ENCODE results near the gene VPS13C.

Gene VPS13C

GRCh38 chr15:62060896-62061280, 641 bp upstream of the VPS13C start:
- Histone ChIP-seq H3K4me2 (peak overlapping the region; percentile 67), H3K27ac (peak overlapping the region; percentile 77), H3K79me2 (ENCODE audit: insufficient read depth, low read depth) (peaks cover 29% of the 10 kb centered on the region), H3K4me3 (IDR thresholded peaks at IDR 0.05; ENCODE audit: insufficient read depth, low read depth, low read length) (no peak overlapping the region), H4K20me1 (ENCODE audit: insufficient read depth) (no peaks in the 10 kb centered on the region), H3K27me3 (ENCODE audit: insufficient read depth, low read depth) (no peaks in the 10 kb centered on the region; the same call in 1 of the 2 replicates), H2AFZ (ENCODE audit: low read depth) (peak overlapping the region; percentile 92), H3K9ac (peak overlapping the region; percentile 77), H3K36me3 (ENCODE audit: insufficient read depth) (no peaks in the 10 kb centered on the region), H3K4me1 (ENCODE audit: low read depth, poor library complexity, severe bottlenecking) (peaks cover 21% of the 10 kb centered on the region)
- no peak for TF ChIP-seq CTCF (conservative IDR thresholded peaks at IDR 0.05; ENCODE audit: low read depth, low read length)

- Histone ChIP-seq H3K79me2 (ENCODE audit: insufficient read depth, low read depth) (peaks cover 35% of the 10 kb centered on the region), H3K36me3 (ENCODE audit: insufficient read depth) (no peaks in the 10 kb centered on the region), H3K27me3 (ENCODE audit: insufficient read depth, low read depth) (no peaks in the 10 kb centered on the region; the same call in 1 of the 2 replicates), H3K4me2 (peak overlapping the region; percentile 92), H3K4me1 (ENCODE audit: low read depth, poor library complexity, severe bottlenecking) (peaks cover 21% of the 10 kb centered on the region), H3K4me3 (IDR thresholded peaks at IDR 0.05; ENCODE audit: insufficient read depth, low read depth, low read length) (no peak overlapping the region), H2AFZ (ENCODE audit: low read depth) (peak overlapping the region; percentile 92), H4K20me1 (ENCODE audit: insufficient read depth) (no peaks in the 10 kb centered on the region), H3K27ac (peak overlapping the region; percentile 77), H3K9ac (peak overlapping the region; percentile 77)
- TF ChIP-seq CTCF (conservative IDR thresholded peaks at IDR 0.05; ENCODE audit: low read depth, low read length), result no peak
Measured at GRCh38 chr15:62059816-62060112, 483 bp downstream of the VPS13C start.

GRCh38 chr15:62059108-62059815, 985 bp downstream of the VPS13C start:
- Histone ChIP-seq H3K4me3 (IDR thresholded peaks at IDR 0.05; ENCODE audit: insufficient read depth, low read depth, low read length) (no peak overlapping the region), H3K9ac (peak overlapping the region; percentile 77), H4K20me1 (ENCODE audit: insufficient read depth) (no peaks in the 10 kb centered on the region), H3K79me2 (ENCODE audit: insufficient read depth, low read depth) (peaks cover 40% of the 10 kb centered on the region), H2AFZ (ENCODE audit: low read depth) (peak overlapping the region; percentile 92), H3K4me2 (peak overlapping the region; percentile 92), H3K27ac (peak overlapping the region; percentile 77), H3K36me3 (ENCODE audit: insufficient read depth) (no peaks in the 10 kb centered on the region), H3K4me1 (ENCODE audit: low read depth, poor library complexity, severe bottlenecking) (peaks cover 21% of the 10 kb centered on the region), H3K27me3 (ENCODE audit: insufficient read depth, low read depth) (no peaks in the 10 kb centered on the region; the same call in 1 of the 2 replicates)
- no peak for TF ChIP-seq CTCF (conservative IDR thresholded peaks at IDR 0.05; ENCODE audit: low read depth, low read length)

GRCh38 chr15:62058327-62059028, 1.8 kb downstream of the VPS13C start:
- Histone ChIP-seq H3K4me3 (IDR thresholded peaks at IDR 0.05; ENCODE audit: insufficient read depth, low read depth, low read length) (no peak overlapping the region), H3K4me1 (ENCODE audit: low read depth, poor library complexity, severe bottlenecking) (peaks cover 21% of the 10 kb centered on the region), H3K27me3 (ENCODE audit: insufficient read depth, low read depth) (no peaks in the 10 kb centered on the region; the same call in 1 of the 2 replicates), H3K4me2 (peak overlapping the region; percentile 92), H3K36me3 (ENCODE audit: insufficient read depth) (no peaks in the 10 kb centered on the region), H2AFZ (ENCODE audit: low read depth) (no peak overlapping the region), H3K27ac (no peak overlapping the region), H3K79me2 (ENCODE audit: insufficient read depth, low read depth) (peaks cover 46% of the 10 kb centered on the region), H4K20me1 (ENCODE audit: insufficient read depth) (no peaks in the 10 kb centered on the region), H3K9ac (no peak overlapping the region)
- TF ChIP-seq CTCF (conservative IDR thresholded peaks at IDR 0.05; ENCODE audit: low read depth, low read length), result no peak

Measured in KMS-11 (cell line).